ENCODE data around the gene PPTC7. TPM values are rescaled to one million over a fixed set of nuclear protein-coding genes. Genes with fewer than 3 reads are reported as not detected.

Gene PPTC7
- total RNA-seq, 1 donor from 2014 or later = 13.7 TPM

DNA sequence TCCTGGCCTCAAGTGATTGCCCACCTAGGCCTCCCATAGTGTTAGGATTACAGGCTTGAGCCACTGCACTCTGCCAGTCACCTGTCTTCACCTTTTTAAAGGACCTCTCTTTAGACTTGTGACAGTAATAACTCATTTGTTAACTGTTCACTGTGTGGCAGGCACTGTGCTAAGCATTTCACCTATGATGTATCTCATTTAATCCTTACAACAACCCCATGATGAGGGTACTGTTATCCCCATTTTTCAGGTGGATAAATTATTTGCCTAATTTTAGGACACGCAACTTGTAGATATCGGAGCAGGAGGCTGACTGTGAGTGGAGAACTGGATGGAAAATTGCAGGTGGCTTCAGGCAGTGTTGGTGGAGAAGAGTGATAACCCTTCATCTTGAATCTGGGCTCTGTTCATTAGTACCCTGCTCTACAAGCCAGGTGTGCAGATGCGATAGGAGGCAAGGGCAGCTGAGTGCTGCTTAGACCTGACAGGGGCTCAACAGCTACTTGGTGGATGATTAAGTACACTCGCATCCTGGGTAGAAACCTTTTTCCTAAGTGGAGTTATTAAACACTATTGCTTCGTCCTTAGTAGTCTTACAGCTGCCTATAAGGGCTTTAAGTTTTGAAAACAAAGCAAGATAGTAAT lies 33.5 kb upstream of the PPTC7 start:
- H3K9me3 Mint-ChIP-seq (ENCODE audit: low read depth) = no peaks in the 10 kb centered on the region

DNA sequence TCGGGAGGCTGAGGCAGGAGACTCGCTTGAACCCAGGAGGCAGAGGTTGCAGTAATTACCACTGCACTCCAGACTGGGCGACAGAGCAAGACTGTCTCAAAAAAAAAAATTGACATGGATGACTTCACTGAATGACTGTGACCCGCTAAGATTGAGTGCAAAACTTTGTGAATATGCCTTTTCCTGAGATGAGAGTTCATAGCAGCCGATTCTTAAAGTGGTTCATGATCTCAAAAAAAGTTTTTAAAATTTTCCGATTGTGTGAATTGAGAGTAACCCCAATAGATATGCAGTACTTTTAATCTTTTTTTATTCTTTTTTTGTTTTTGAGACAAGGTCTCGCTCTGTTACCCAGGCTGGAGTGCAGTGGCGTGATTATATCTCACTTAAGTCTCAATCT lies 32.1 kb upstream of the PPTC7 start:
- Mint-ChIP-seq H3K4me1 (ENCODE audit: low read depth) (peaks cover 3% of the 10 kb centered on the region), H3K36me3 (ENCODE audit: insufficient read depth) (peaks cover 4% of the 10 kb centered on the region), H3K27ac (no peak overlapping the region), H3K9me3 (ENCODE audit: low read depth) (no peaks in the 10 kb centered on the region), H3K27me3 (no peaks in the 10 kb centered on the region), H3K4me3 (ENCODE audit: low read depth) (peak overlapping the region; percentile 44)
- TF ChIP-seq, protein P1, sequence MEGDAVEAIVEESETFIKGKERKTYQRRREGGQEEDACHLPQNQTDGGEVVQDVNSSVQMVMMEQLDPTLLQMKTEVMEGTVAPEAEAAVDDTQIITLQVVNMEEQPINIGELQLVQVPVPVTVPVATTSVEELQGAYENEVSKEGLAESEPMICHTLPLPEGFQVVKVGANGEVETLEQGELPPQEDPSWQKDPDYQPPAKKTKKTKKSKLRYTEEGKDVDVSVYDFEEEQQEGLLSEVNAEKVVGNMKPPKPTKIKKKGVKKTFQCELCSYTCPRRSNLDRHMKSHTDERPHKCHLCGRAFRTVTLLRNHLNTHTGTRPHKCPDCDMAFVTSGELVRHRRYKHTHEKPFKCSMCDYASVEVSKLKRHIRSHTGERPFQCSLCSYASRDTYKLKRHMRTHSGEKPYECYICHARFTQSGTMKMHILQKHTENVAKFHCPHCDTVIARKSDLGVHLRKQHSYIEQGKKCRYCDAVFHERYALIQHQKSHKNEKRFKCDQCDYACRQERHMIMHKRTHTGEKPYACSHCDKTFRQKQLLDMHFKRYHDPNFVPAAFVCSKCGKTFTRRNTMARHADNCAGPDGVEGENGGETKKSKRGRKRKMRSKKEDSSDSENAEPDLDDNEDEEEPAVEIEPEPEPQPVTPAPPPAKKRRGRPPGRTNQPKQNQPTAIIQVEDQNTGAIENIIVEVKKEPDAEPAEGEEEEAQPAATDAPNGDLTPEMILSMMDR (IDR thresholded peaks at IDR 0.05; ENCODE audit: unreplicated experiment) = no peak
- no peak for DNase-seq (ENCODE audit: low spot score, unreplicated experiment)

More for the DNA sequence above, 33.5 kb upstream of the PPTC7 start:
- Mint-ChIP-seq H3K4me1 (ENCODE audit: low read depth) (peaks cover 3% of the 10 kb centered on the region), H3K36me3 (ENCODE audit: insufficient read depth) (peaks cover 4% of the 10 kb centered on the region), H3K4me3 (ENCODE audit: low read depth) (no peak overlapping the region), H3K27me3 (no peaks in the 10 kb centered on the region), H3K27ac (no peak overlapping the region)
- DNase-seq (ENCODE audit: low spot score, unreplicated experiment) = no peak
- TF ChIP-seq, protein P1 (IDR thresholded peaks at IDR 0.05; ENCODE audit: unreplicated experiment) = no peak

DNA sequence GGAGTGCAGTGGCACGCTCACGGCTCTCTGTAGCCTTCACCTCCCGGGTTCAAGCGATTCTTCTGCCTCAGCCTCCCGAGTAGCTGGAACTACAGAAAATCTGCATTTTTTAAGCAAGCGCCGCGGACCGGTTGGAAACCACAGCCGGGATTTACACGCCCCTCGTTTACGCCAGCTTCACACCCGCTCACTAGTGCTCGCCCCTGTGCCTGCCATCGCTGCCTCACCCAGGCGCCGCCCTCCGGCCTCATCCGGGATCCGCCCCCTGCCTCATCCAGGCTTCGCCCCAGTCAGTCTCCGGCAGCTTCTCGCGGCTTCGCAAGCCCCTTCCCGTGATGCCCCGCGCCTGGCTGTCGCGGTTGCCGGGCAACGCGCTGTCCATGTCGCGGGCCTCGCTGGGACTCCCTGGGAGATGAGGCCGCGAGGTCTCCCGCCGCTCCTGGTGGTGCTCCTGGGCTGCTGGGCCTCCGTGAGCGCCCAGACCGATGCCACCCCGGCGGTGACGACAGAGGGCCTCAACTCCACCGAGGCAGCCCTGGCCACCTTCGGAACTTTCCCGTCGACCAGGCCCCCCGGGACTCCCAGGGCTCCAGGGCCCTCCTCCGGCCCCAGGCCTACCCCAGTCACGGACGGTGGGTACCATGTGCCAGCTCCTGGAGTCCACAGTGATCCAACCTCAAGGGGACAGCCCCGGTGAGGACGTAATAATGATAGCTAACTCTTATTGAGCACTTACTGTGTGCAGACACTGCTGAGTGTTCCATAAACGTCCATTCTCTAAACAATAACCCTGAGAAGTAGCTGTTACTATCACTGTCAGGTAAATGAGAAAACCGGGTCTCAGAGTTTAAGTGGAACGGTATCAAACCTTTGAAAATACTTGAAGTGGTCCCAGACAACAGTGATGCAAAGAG lies 30.9 kb upstream of the PPTC7 start, which contains the start of gene TCTN1:
Gene TCTN1 (plus strand): TSS at position 359 of the 914 bp plus-strand sequence. CDS start 54 bp downstream, at position 413.
- Mint-ChIP-seq H3K4me1 (ENCODE audit: low read depth) (peaks cover 3% of the 10 kb centered on the region), H3K9me3 (ENCODE audit: low read depth) (no peaks in the 10 kb centered on the region), H3K27ac (peak within 1 kb of the TSS; percentile 84), H3K27me3 (no peaks in the 10 kb centered on the region), H3K4me3 (ENCODE audit: low read depth) (peak within 1 kb of the TSS; percentile 83), H3K36me3 (ENCODE audit: insufficient read depth) (peaks cover 4% of the 10 kb centered on the region)
- DNase-seq (ENCODE audit: low spot score, unreplicated experiment) = peak; percentile 95
- TF ChIP-seq, protein P1 (IDR thresholded peaks at IDR 0.05; ENCODE audit: unreplicated experiment) = no peak

DNA sequence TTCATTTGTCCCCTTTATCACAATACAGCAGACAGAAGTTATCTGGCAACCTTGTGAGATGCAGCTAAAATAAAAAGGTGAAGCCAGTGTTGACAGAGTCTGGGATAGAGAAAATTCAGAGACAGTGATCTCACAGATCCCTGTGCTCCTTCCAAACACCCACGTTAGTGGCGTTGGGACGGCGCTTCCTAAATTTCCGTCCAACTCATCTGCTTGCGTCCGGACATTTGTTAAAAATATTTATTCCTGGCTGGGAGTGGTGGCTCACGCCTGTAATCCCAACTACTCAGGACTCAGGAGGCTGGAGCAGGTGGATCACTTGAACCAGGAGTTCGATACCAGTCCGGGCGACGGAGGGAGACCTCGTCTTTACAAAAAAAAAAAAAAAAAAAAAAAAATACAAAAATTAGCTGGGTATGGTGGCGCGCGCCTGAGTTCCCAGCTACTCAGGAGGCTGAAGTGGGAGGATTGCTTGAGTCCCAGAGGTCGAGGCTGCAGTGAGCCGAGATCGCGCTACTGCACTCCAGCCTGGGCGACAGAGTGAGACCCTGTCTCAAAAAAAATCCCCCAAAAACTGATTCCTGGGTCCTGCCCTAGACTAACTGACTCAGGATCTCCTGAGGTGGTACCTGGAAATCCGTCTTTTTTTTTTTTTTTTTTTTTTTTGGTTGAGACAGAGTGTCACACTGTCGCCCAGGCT lies 30.1 kb upstream of the PPTC7 start:
- peaks cover 4% of the 10 kb centered on the region for H3K36me3 Mint-ChIP-seq (ENCODE audit: insufficient read depth)
- H3K4me1 Mint-ChIP-seq (ENCODE audit: low read depth) = peaks cover 3% of the 10 kb centered on the region
- TF ChIP-seq, protein P1 (IDR thresholded peaks at IDR 0.05; ENCODE audit: unreplicated experiment) = no peak
- H3K27ac Mint-ChIP-seq = peak overlapping the region; percentile 84
- peak overlapping the region; percentile 83 for H3K4me3 Mint-ChIP-seq (ENCODE audit: low read depth)
- H3K27me3 Mint-ChIP-seq = no peaks in the 10 kb centered on the region
- DNase-seq (ENCODE audit: low spot score, unreplicated experiment) = no peak
- no peaks in the 10 kb centered on the region for H3K9me3 Mint-ChIP-seq (ENCODE audit: low read depth)

DNA sequence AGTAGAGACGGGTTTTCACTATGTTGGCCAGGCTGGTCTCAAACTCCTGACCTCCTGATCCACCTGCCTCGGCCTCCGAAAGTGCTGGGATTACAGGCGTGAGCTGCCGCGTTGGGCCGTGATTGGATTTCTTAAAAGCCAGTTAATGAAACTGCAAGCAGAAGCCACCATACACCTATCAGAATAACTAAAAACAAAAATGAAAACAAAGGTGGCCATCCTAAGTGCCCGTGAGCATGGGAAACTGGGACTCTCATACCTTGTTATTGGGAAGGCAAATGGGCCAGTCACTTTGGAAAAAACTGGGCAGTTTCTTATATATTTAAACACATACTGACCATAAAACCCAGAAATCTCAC lies 23.1 kb upstream of the PPTC7 start:
- Mint-ChIP-seq H3K36me3 (ENCODE audit: insufficient read depth) (no peaks in the 10 kb centered on the region), H3K4me1 (ENCODE audit: low read depth) (no peaks in the 10 kb centered on the region), H3K9me3 (ENCODE audit: low read depth) (no peaks in the 10 kb centered on the region), H3K27ac (no peak overlapping the region), H3K27me3 (no peaks in the 10 kb centered on the region), H3K4me3 (ENCODE audit: low read depth) (no peak overlapping the region)
- no peak for DNase-seq (ENCODE audit: low spot score, unreplicated experiment)
- TF ChIP-seq, protein P1 (IDR thresholded peaks at IDR 0.05; ENCODE audit: unreplicated experiment) = no peak

Data from progenitor cell of endocrine pancreas (in vitro differentiated cells).